HepG2 (cell line): Measurements from ENCODE around the gene NAIF1. TPM values are rescaled to one million over a fixed set of nuclear protein-coding genes. Genes with fewer than 3 reads are reported as not detected.
A peak's percentile ranks its signal among the peaks of the same experiment; 100 is the strongest.

Source experiments
- ATAC-seq: fragments of 200-7000 bp; cut with Tn5 transposase; 3 replicates; pipeline ENCODE4 v1.9.1; 2020; ENCODE audit warnings: mild to moderate bottlenecking, moderate library complexity
- BruUV-seq: library from RNA; stranded (reverse); fragments of 400-500 nt; replicated peaks from 2 replicates; lab custom pipeline; 2021; lab: Mats Ljungman, UMichigan
- CTCF ChIA-PET: fragments of 300-600 bp; formaldehyde crosslinking; extraction: SDS; loops from one replicate; lab custom pipeline; 2021; ENCODE audit warnings: low total read pairs, inconsistent platforms, low intra/inter-chr PET ratio; lab: Yijun Ruan, JAX
- POLR2A ChIA-PET: fragments of 350-600 bp; sonication (Branson Sonifier 250); formaldehyde crosslinking; loops from one replicate; lab custom pipeline; 2020; ENCODE audit warnings: antibody characterized with exemption, inconsistent platforms; lab: Yijun Ruan, JAX
- DNase-seq: peaks from one replicate; pipeline ENCODE4 v3.0.0-alpha.2; 2015; ENCODE audit warnings: low spot score
- FAIRE-seq: peaks from 3 replicates; lab custom pipeline; 2011; peaks lifted over from hg19 to GRCh38; lab: Jason Lieb, UNC
- H2AFZ ChIP-seq: one replicate; pipeline ENCODE4 v1.6.1; 2011; ENCODE audit warnings: low read length, inconsistent platforms
- H3K27ac ChIP-seq: fragments of 300-600 bp; 3 replicates; pipeline ENCODE4 v1.8.0; 2011; ENCODE audit warnings: mixed run types, mild to moderate bottlenecking, mixed read lengths, low read length, inconsistent platforms; ENCODE audit not compliant: insufficient read depth; ENCODE audit errors: extremely low read length
- H3K27me3 ChIP-seq, 2 experiments: fragments of 200-600 bp in 1 of 2; 2 replicates in 1 of 2; 3 replicates in 1 of 2; pipeline versions ENCODE4 v1.6.0 to v1.8.0; 2011; ENCODE audit warnings: low read length in 2 of 2, mild to moderate bottlenecking in 2 of 2, moderate library complexity in 2 of 2, inconsistent platforms in 1 of 2; ENCODE audit not compliant: insufficient read depth in 2 of 2, control insufficient read depth in 1 of 2
- H3K36me3 ChIP-seq, 2 experiments: fragments of 200-600 bp in 1 of 2; replicated peaks in 1 of 2; 2 replicates in 1 of 2; 3 replicates in 1 of 2; pipeline versions ENCODE4 v1.5.1 to v1.8.0; 2011; ENCODE audit warnings: low read length in 2 of 2, inconsistent platforms in 1 of 2; ENCODE audit not compliant: insufficient read depth in 2 of 2, control insufficient read depth in 1 of 2
- H3K4me1 ChIP-seq: 2 replicates; pipeline ENCODE4 v1.5.1; 2012; ENCODE audit warnings: low read length, inconsistent platforms; ENCODE audit not compliant: insufficient read depth
- H3K4me2 ChIP-seq: 2 replicates; pipeline ENCODE4 v1.6.0; 2011; ENCODE audit warnings: low read depth, low read length, inconsistent platforms
- H3K4me3 ChIP-seq, 3 experiments: fragments of 200-600 bp in 1 of 3; sonication (generic), shearing (Covaris generic) in 1 of 3; replicated peaks in 1 of 3; 2 replicates each; pipeline ENCODE4 v1.5.1; 2011 to 2016; ENCODE audit warnings: low read length in 3 of 3, inconsistent platforms in 2 of 3, low read depth in 2 of 3, mild to moderate bottlenecking in 2 of 3, control low read depth in 1 of 3, mixed read lengths in 1 of 3; ENCODE audit not compliant: insufficient read depth in 1 of 3
- H3K79me2 ChIP-seq: one replicate; pipeline ENCODE4 v1.6.1; 2011; ENCODE audit warnings: low read length, inconsistent platforms; ENCODE audit not compliant: insufficient read depth
- H3K9ac ChIP-seq: 2 replicates; pipeline ENCODE4 v1.6.0; 2011; ENCODE audit warnings: mild to moderate bottlenecking, low read depth, low read length, inconsistent platforms; ENCODE audit not compliant: insufficient read depth
- H3K9me3 ChIP-seq: 2 replicates; pipeline ENCODE4 v1.5.1; 2012; ENCODE audit warnings: mild to moderate bottlenecking, low read length
- H4K20me1 ChIP-seq: 2 replicates; pipeline ENCODE4 v1.6.0; 2011; ENCODE audit warnings: inconsistent platforms, mild to moderate bottlenecking, low read length, moderate library complexity; ENCODE audit not compliant: insufficient read depth
- ARNT2 ChIP-seq: sonication (generic); formaldehyde crosslinking; IDR thresholded peaks from 2 replicates; pipeline ENCODE4 v1.8.0; 2022; ENCODE audit warnings: mild to moderate bottlenecking, low read depth, missing genetic modification reagents, moderate library complexity
- MED1 ChIP-seq: sonication (generic); formaldehyde crosslinking; IDR thresholded peaks from 2 replicates; pipeline ENCODE4 v1.4.0; 2020; ENCODE audit warnings: missing genetic modification reagents
- RCOR2 ChIP-seq: IDR thresholded peaks from 2 replicates; pipeline ENCODE4 v1.6.1; 2016; ENCODE audit warnings: missing biosample characterization, missing genetic modification reagents
- SETDB1 ChIP-seq: sonication (generic); formaldehyde crosslinking; IDR thresholded peaks from 2 replicates; pipeline ENCODE4 v1.5.1; 2020; ENCODE audit warnings: missing genetic modification reagents, mild to moderate bottlenecking, borderline replicate concordance
- ZMYM3 ChIP-seq: sonication (generic); formaldehyde crosslinking; IDR thresholded peaks from 2 replicates; pipeline ENCODE4 v1.5.1; 2020; ENCODE audit warnings: mild to moderate bottlenecking, missing genetic modification reagents
- ZNF768 ChIP-seq: sonication (generic); formaldehyde crosslinking; IDR thresholded peaks from 2 replicates; pipeline ENCODE4 v1.4.0; 2020; ENCODE audit warnings: missing genetic modification reagents
- WGBS: methylation state at CpG from one replicate; pipeline ENCODE4 v1.1.6; 2017; ENCODE audit warnings: low lambda C conversion rate; 5-methylcytosine and 5-hydroxymethylcytosine counted together
- in situ Hi-C: cut with HindIII; loops from 2 replicates; pipeline ENCODE4 v1.10.0; 2017; ENCODE audit warnings: low pct_unique_long_range_greater_than_20kb; ENCODE audit not compliant: extremely low pct_ligation_motif_present
- intact Hi-C: fragments of 100-400 bp; cut with micrococcal nuclease; formaldehyde crosslinking; loops from one replicate; pipeline ENCODE4 v1.10.0; 2022; ENCODE audit not compliant: unreplicated experiment
- polyA plus RNA-seq, 8 experiments: library from polyadenylated mRNA; depleted of rRNA in 3 of 8; stranded (reverse) in 7 of 8; unstranded in 1 of 8; fragments of >200 nt; fragmentation: Illumina TruSeq in 4 of 8; extraction: Trizol in 4 of 8; gene quantifications; 2 replicates each; pipeline versions ENCODE4 v1.2.1 to v1.2.3, GENCODE V29; 2011 to 2016; ENCODE audit warnings: low read depth in 4 of 8, missing spikeins in 1 of 8, mixed read lengths in 1 of 8; ENCODE audit not compliant: insufficient read depth in 1 of 8
- total RNA-seq, 5 experiments: library from RNA; depleted of rRNA; stranded (reverse); fragments of >200 nt; fragmentation: Illumina TruSeq; extraction: Trizol; gene quantifications; 2 replicates each; pipeline ENCODE4 v1.2.3, GENCODE V29; 2016; ENCODE audit warnings: low read depth in 1 of 5
- TF ChIP-seq, protein P1 (sequence below): sonication (generic); formaldehyde crosslinking; IDR thresholded peaks from 2 replicates; pipeline ENCODE4 v1.5.0; 2020; ENCODE audit warnings: mild to moderate bottlenecking, missing genetic modification reagents

NAIF1 gene
- total and polyA plus RNA-seq, 2 of the 13 experiments (the other 11 are each of a cell fraction or from before 2014, with no cell fraction given), result 6.0 to 6.9 TPM

DNA sequence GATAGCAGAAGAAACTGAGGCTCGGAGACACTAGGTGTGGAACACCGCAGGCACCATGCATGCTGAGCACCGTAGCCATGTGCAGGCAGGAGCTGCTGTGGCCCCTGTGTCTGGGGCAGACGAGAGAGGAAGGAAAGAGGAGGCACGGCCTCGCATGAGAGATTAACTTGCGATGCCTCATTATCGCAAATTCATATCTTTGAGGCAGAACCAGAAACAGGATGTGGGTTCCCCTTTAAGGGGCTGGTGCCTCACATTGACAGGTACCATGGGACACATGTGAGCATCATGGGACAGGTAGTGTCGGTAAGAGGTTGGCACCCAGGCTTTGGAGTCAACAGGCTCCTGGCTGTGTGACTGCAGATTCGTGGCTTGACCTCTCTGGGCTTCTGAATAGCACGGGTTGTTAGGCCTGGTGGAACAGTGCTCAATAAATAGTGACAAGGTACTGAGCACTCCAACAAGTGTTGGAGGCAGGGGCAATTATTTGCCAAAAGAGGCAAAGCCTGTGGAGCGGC lies 40.8 kb downstream of the NAIF1 start:
- Histone ChIP-seq H2AFZ (no peak overlapping the region), H3K36me3 (no peaks in the 10 kb centered on the region), H3K4me3 (peak overlapping the region in 1 of 3 experiments; percentile 14; a peak in 1 of 6 replicates), H3K9ac (no peak overlapping the region), H3K27me3 (peaks cover 2 to 7% of the 10 kb centered on the region in 2 experiments; a peak in 4 of 5 replicates), H3K27ac (no peak overlapping the region), H3K79me2 (no peaks in the 10 kb centered on the region), H3K9me3 (no peaks in the 10 kb centered on the region), H3K4me2 (peak overlapping the region; percentile 51; the same call in 1 of the 2 replicates), H4K20me1 (no peaks in the 10 kb centered on the region), H3K4me1 (peaks cover 46% of the 10 kb centered on the region)
- intact Hi-C loops, result no loop called here
- ChIA-PET POLR2A (interaction anchor here (0.8 kb wide), 1 partner anchor 46 kb away, joined by 3 read pairs; no protein-coding TSS in a partner anchor), CTCF (no interaction called here)
- no TSS peak for BruUV-seq
- in situ Hi-C loops, result no loop called here
- no peak for FAIRE-seq
- no peak for DNase-seq
- WGBS, result 53% methylated on average over 12 of the region's 12 CpGs
- ATAC-seq, result no peak
- TF ChIP-seq ZNF768 (CRISPR knock-in tag), result peak; percentile 98
- TF ChIP-seq SETDB1 (CRISPR knock-in tag), result no peak
- TF ChIP-seq ARNT2 (CRISPR knock-in tag), result no peak
- no peak for TF ChIP-seq MED1 (CRISPR knock-in tag)
- TF ChIP-seq, protein P1, sequence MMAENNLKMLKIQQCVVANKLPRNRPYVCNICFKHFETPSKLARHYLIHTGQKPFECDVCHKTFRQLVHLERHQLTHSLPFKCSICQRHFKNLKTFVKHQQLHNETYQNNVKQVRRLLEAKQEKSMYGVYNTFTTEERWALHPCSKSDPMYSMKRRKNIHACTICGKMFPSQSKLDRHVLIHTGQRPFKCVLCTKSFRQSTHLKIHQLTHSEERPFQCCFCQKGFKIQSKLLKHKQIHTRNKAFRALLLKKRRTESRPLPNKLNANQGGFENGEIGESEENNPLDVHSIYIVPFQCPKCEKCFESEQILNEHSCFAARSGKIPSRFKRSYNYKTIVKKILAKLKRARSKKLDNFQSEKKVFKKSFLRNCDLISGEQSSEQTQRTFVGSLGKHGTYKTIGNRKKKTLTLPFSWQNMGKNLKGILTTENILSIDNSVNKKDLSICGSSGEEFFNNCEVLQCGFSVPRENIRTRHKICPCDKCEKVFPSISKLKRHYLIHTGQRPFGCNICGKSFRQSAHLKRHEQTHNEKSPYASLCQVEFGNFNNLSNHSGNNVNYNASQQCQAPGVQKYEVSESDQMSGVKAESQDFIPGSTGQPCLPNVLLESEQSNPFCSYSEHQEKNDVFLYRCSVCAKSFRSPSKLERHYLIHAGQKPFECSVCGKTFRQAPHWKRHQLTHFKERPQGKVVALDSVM (CRISPR knock-in tag), result 0 out of 2 replicates have a peak, but pooled peaks have one; percentile 3
- TF ChIP-seq RCOR2 (CRISPR knock-in tag), result 0 out of 2 replicates have a peak, but pooled peaks have one; percentile 10
- peak; percentile 64; the same call in 1 of the 2 replicates for TF ChIP-seq ZMYM3 (CRISPR knock-in tag)
